ENCODE data around the gene KCNAB2.

Gene KCNAB2

DNA sequence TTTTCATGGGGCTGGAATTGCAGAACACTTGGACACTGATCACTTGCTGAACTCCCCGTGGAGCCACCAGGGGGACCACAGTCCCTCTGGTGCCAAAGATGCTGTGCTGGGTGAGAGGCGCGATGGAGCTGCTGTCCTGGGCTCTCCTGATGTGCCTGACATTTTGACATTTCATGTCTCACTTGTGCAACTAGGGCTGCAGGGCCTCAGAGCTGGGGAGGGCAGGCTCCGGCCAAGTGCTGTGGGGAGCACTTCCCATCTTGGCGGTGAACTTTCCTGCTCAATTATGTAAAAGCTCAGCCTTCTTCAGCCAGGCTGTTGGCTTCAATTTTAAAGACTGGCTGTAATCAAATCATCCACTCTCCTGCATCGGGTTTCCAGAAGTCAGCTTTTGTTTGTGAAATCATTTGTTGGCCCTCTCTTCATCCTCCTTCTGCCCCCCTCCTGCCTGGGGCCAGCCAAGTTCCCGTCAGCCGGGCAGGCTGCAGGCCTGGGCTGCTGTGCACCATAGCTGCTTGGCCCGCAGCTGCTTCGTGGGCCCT lies 36.8 kb downstream of the KCNAB2 start:
- DNase-seq (ENCODE audit: low read depth): no peak

DNA sequence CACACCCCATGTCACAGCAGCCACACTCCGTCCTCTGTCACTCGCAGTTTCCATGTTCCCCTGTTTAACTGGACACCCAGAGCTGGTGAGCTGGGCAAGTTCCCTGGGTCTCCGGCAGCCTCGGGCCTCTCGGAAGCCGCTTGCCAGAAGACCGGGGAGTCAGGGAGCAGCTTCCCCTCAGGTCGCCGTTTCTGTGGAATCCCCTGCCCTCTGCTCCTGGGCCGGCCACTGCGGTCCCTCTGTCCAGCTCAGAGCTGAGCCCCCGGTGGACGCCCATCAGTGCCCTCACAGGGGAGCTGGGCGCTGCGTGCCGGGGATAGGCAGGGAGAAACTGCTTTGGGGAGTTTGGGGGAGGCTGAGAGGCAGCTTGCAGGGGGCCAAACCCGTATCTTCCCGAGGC lies 37.7 kb downstream of the KCNAB2 start:
- DNase-seq (ENCODE audit: low read depth): no peak

DNA sequence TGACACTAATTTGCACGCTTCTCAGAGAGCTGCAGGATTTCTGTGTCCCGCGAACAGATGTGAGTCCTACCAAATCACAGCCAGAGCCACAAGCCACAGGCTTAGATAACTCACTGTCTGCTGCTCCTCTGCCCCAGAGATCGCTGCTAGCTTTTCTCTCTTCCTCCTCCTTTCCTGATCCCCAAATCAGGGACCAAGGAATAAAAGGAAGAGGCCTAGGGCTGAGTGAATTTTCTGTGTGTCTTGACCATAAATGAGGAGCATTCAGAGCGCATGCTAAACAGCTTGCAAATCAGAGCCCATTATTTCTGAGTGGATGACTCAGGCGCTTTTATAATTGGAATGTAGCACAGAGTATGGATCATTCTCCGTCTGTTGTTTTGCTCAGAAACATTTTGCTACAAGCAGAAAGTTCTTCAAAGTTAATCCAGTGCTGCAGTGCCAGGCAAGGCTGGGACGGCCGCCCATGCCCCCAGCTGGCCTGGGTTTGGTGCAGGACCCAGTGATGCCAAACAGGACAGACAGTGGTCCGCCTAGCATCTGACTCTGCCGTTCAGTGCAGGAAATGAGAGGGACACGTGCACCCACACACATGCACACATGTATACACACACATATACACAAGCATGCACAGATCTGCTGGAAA lies 38.2 kb downstream of the KCNAB2 start:
- peak; percentile 3 for DNase-seq (ENCODE audit: low read depth)

DNA sequence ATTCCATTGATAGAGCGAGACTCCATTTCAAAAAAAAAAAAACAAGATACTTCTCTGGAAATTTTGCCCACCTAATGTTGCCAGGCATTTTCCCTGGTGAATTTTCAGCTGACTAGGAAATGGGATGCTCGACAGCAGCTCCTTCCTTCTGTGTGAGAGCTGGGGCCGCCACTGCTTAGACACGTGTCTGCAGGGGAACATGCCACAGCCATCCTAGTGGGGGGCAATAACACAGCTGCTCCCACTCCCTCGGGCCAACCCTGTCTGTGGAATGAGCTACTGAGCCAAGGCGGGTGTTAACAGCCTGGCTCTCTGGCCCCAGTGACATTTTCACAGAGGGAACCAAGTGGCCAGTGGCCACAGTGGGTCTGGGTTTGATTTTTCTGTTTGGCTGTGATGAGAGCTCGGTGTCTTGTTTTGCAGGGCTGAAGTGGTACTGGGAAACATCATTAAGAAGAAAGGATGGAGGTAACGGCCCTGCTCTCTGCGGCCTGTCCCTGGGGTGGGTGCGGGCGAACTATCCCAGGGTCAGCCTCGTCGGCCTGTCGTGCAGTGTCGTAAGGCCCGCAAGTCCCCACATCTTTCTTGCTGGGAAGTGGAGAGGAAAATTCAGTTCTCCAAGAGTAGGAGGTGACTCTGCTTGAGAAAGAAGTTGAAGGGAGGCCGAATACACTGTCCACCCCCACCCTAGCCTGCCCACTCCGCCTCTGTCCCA lies 39.2 kb downstream of the KCNAB2 start:
- no peak for DNase-seq (ENCODE audit: low read depth)

DNA sequence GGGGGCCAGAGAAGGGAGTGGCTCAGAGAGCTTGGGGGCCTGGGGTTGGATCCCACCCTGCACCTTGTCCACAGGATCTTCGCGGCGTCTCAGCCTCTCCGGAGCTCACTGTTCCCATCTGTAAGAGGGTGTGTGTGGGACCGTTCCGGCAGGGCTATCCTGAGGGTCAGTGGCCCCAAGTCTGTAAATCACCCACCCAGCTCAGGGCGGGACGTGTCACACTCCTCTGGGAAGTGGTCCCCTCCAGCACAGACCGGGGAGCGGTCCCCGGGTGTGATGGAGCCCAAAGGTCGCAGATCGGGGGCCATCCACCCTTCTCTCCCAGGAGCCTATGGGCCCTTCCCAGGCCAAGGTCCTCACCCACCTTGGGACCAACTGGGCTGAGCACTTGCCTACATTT lies 40.0 kb downstream of the KCNAB2 start:
- DNase-seq (ENCODE audit: low read depth): no peak

DNA sequence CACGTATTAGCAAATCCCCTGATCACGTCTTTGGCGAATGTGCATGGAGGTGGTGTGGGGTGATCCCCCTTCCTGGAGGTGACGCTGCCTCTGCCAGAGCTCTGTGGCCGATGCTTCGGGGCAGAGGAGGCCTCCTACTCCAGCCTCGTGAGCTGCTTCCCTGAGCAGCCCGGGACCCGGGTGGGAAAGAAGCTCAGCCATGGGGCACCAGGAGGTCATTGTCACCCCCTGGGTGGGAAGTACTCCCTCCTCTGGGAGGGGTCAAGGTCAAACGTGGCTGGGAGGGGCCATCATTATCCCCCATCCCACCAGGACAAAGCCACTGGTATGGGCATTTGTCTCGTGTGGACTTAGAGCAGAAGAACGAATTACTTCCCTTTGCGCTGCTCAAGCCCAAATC lies 40.7 kb downstream of the KCNAB2 start:
- DNase-seq (ENCODE audit: low read depth): no peak

DNA sequence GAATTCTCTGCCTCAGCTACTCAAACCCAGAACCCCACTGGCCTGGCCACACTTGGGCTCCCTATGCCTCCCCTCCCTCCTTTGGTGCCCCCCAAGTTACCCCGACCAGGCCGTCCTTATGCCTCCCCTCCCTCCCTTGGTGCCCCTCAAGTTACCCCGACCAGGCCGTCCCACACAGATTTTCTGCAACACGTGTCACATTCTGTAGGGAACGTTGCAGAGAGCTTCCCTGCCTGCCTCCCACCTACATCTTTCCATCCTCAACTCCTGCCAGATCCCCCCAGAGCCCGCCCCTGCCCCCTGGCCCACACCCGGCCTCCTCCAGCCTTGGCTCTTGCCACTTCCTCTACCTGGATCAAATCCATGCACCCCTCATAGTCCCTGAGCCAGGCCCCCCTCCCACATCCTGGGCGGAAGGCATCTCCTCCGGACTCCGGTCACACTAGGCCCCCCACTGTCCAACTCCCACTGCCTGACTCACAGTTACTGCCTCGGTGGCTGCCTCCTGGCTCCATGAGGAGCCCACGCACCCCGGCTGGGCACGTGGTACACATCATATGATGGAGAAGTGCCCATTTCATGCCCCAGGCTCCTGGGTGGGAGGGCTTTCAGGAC lies 41.2 kb downstream of the KCNAB2 start:
- no peak for DNase-seq (ENCODE audit: low read depth)

DNA sequence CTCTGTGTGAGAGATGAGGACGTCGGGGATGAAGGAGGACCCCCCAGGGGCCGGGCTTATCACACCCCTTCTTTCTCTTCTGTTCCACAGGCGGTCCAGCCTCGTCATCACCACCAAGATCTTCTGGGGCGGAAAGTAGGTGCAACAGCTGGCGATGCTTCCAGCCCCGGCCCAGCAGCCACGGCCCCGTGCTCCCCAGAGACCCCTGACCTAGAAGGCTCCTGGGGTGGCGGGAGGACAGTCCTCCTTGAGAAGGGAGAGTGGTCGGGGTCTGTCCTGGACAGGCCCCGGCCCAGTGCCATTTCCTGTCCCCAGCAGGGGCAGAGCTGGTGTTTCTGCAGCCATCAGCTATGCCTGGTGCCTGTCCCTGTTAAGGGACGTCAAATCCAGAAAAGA lies 41.7 kb downstream of the KCNAB2 start:
- no peak for DNase-seq (ENCODE audit: low read depth)

DNA sequence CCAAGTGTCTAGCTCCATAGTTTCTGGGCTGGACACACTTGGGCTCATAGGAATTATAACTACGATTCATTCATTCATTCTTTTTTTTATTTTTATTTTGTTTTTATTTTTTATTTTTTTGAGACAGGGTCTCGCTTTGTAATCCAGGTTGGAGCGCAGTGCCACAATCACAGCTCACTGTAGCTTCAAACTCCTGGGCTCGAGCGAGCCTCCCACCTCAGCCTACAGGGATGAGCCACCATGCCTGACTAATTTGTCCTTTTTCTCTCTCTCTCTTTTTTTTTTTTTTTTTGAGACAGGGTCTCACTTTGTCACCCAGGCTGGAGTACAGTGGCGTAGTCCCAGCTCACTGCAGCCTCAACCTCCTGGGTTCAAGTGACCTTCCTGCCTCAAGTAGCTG lies 42.3 kb downstream of the KCNAB2 start:
- no peak for DNase-seq (ENCODE audit: low read depth)

DNA sequence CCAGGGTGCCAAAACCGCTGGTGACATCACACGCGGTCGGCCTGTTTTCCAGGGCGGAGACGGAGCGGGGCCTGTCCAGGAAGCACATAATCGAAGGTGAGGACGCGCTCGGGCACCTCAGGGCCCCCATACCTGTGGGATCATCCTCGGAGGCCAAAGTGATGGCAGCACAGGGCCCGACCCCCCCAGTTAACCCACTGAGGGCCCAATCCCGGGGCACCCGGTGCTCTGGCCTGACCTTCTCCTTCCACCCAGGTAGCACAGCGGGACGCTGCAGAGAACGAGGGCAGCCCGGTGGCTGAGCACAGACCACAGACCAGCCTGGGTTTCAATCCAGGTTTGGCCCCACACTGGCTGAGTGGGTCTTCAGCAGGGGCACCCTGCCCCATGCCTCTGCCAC lies 43.3 kb downstream of the KCNAB2 start:
- no peak for DNase-seq (ENCODE audit: low read depth)

DNA sequence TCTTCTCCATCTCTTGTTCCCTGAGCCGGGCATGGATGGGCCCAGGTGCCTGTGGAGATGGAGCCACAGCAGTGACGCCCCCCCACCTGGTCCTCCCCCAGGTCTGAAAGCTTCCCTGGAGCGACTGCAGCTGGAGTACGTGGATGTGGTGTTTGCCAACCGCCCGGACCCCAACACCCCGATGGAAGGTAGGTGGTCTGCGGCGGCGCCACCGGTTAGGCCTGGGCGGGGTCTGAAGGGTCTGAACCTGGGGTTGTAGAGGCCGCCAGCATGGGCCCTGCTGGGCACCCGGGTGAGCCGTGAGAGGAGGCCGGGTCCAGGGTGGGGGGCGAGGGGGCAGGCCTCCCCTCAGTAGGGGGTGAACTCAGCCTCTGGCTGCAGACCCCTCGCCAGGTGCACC lies 44.6 kb downstream of the KCNAB2 start:
- DNase-seq (ENCODE audit: low read depth): no peak

DNA sequence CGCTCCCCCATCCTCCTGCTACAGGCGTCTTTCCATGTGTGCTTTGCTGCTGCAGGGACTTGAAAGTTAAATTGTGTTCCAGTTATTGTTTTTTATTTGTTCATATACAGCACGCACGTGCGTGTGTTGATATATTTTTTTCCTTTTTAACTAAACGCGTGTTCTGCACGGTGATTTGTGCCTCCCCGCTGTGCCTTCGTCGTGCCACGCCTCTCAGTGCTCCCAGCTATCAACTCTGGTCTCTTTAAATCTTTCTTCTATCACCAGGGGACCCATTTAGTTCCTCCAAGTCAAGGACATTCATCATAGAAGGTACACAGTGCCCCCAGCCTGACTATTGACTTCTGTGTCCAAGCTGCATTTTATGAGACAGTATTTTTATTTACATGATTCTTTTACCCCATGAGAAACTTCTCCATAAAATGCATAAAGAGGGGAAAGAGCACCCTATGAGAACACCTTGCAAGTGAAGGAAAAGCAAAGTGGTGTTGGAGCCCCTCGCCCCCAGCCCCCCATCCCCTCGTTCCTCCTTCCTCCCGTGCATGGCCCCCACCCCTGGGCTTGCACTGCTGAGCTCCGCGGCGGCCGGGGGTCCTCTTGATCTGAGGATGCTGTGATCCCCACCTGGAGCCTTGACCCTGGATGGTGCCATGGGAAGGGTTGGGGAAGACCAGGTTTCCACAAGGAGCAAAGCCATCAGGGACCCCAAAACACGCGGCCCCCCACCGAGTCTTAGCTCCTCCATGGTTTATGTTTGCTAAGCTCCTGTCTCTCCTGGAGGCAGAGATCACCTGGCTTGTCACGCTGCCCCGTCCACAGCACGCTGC lies 45.5 kb downstream of the KCNAB2 start:
- no peak for DNase-seq (ENCODE audit: low read depth)

DNA sequence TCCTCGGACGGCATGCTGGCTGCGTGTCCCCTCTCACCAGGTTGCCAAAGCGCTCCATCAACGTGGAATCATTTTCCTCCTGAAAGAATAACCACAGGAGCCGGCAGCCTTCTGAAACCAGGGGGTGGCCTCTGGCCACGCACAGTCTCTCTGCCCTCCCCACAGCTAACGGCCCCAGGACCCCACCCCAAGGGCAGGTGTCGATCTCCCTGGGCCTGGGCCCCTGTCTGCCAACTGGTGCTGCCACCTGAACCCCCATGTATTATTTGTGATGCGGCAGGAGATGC lies 46.1 kb downstream of the KCNAB2 start:
- no peak for DNase-seq (ENCODE audit: low read depth)

DNA sequence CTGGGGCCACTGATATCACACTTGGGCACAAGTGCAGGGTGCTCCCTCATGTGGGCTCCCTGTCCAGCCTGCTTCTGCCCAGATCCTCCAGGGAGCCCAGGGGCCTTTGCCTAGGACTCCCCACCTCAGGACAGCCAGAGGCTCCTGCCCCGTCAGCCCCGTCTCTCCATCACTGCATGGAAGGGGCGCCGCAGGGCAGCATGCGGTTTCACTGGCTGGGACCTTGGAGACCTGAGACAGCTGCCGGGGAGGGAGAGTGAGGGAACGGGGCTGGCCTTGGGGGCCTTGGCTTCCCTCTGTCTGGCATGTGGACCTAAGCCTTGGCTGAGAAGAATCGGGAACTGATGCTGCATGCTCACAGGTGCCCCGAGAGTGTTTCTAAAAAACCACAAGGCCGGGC lies 46.5 kb downstream of the KCNAB2 start:
- no peak for DNase-seq (ENCODE audit: low read depth)

DNA sequence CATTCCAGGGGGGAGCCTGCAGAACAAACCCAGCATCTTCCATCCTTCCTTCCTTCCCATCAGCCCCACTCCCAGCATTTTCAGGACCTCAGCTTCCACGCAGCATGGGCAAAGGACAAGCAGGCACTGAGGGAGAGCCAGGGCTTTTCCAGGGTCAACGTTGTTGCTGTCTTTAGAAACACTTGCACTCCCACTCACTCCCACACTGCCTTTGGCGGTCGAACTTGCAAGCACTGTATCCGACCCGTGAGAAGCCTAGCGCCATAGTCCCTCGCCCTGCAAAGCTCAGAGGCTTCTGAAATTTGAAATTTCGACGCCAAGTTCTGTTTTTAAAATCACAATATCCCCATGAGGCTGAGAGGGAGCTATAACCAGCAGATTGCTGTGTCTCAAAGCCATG lies 47.4 kb downstream of the KCNAB2 start:
- DNase-seq (ENCODE audit: low read depth): no peak

DNA sequence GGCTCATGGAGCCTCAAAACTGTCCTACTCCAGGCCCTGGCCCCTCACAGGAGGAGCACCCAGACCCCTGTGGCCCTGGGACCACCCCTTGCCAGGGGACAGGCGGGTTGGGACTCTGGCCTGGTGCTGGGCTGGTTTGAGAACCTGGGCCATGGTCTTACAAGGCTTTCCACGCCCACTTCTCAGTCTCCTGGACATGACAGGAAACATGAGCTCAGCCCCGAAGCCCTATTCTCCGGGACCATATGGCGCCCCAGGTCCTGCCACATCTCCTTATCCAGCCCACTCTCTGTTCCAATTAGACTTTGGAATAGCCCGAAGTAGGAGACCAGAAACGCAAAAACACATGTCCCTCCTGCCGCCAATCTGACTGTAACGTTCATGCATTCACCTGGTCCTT lies 47.9 kb downstream of the KCNAB2 start:
- no peak for DNase-seq (ENCODE audit: low read depth)

DNA sequence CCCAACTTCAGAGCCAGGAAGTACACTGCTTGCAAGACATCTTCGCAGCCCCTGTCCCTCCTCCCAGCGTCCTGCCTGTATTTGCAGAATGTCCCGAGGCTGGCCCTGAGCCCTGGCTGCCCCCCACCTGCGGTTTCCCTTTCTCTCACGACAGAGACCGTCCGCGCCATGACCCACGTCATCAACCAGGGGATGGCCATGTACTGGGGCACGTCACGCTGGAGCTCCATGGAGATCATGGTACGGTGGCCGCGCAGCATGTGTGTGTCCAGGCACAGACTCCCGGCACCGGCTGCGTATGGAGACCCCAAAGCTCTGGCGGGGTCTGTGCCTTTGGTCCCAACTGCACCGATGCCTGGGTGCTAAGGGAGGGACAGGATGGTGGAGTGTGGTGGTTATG lies 48.6 kb downstream of the KCNAB2 start:
- no peak for DNase-seq (ENCODE audit: low read depth)

DNA sequence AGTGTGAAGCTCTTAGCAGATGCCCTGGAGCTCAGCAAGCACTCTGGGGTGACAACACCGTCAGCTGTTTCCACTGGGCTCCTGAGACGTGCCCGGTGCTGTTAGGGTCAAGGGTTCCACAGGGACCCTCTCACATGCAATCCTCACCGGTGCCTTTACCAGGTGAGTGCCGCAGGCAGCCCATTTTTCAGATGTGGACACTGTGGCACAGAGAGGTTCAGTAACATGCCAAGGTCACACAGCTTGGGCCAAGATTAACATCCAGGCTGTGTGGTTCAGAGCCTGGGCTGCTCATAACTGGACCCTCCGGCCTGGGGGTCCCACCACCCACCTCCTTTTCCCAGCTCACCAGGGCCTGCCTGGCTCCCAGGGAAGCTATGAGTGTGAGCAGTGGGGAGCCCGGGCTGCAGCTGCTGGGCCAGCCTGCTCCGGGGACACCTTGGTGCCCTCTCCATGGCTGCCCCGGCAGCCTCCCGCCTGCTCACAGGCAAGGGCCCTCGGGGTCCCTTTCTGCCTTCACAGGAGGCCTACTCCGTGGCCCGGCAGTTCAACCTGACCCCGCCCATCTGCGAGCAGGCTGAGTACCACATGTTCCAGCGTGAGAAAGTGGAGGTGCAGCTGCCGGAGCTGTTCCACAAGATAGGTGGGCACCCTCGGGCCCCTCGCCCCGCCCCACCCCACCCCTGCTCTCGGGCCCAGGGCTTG lies 49.3 kb downstream of the KCNAB2 start:
- DNase-seq (ENCODE audit: low read depth): no peak

DNA sequence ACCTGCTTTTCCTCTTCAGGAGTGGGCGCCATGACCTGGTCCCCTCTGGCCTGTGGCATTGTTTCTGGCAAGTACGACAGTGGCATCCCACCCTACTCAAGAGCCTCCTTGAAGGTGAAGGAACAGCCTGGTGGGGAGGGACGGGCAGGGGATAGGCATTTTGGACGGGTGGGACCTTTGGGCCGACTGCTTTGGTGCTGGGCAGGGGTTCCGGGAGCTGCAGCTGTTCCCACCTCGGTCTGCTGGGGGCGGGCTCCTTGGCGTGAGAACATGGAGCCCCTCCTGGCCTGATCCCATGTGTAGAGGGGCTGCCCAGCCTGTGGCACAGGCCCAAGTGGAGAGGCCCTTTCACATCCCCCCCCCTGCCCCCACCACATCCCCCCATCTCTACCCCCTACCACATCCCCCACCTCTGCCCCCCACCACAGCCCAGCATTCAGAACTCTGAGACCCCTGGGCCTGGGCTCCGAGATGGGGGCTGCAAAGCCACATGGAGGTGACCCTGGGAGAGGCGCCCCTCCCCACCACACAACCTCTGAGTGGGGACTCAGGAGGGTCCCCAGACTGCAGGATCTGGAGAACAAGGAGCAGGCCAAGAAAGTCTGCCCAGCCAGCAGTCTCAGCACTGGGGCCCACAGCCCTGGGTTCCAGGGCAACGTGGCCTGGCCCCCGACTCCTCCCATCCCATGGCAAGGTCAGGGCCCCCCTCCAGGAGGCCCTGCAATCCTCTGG lies 50.0 kb downstream of the KCNAB2 start:
- DNase-seq (ENCODE audit: low read depth): no peak

DNA sequence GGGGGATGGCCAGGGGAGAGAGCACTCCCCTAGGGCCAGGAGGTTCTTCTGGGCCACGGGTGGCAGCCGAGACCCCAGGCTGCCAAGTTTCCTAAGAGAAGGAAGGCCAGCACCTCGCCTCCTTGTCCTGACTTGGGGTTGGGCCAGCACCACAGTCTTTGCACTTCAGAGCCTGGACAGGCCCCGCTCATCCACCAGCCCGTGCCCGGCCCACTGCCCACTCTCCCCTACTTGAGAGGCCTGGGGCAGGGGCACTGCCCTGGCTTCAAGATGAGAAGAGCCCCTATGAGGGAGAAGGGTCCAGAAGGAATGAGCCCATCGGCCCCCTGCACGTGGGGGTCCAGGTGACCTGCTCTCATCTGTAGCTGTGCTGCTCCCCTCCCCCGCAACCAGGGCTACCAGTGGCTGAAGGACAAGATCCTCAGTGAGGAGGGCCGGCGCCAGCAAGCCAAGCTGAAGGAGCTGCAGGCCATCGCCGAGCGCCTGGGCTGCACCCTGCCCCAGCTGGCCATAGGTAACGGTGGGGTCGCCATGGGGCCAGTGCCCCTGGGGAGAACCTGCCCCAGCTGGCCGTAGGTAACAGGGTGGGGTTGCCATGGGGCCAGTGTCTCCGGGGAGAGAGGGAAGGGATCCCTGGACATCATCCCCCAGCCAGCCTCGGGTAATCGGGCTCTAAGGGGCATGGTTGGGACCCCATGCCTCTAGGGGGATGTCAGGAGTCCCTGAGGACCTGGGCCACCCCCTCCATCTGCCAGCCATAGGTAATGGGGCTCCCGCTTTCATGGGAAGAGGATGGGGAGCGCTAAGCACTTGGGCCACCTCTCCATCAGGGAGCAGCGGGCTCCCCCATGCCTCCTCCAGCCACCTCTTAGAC lies 50.8 kb downstream of the KCNAB2 start:
- no peak for DNase-seq (ENCODE audit: low read depth)

All from non-pigmented ciliary epithelial cell (primary cell).